Stimulated activated naive B cell treated with anti-CD40 and anti-IgM and Interleukin-4, amounts not matched to agents 10 μg/mL and 1 μg/mL and 100 μg/mL, for 72 hours (primary cell): ENCODE data around the gene TUBE1.
"Not testable (repeated sequence)": the region's sequence is repeated elsewhere in the genome, so short reads cannot be mapped to it uniquely, and the experiment has no call there.

Experiments
- ATAC-seq, 2 donors: fragments of 150-1000 bp; cut with Tn5 transposase; replicated peaks; 2 replicates each; pipeline ENCODE4 v1.10.0; 2021; ENCODE audit warnings: moderate library complexity in 1 of 2
- DNase-seq: peaks from one replicate; pipeline ENCODE4 v3.0.0; 2021
- H3K27ac Mint-ChIP-seq: one replicate; pipeline ENCODE4 v1.8.0; 2022; ENCODE audit warnings: mild to moderate bottlenecking, mixed read lengths
- H3K27me3 Mint-ChIP-seq, 2 donors: one replicate each; pipeline ENCODE4 v1.8.0; 2022; ENCODE audit warnings: mixed read lengths in 2 of 2
- H3K36me3 Mint-ChIP-seq, 2 donors: one replicate each; pipeline ENCODE4 v1.8.0; 2022; ENCODE audit warnings: mixed read lengths in 2 of 2, mild to moderate bottlenecking in 1 of 2
- H3K4me1 Mint-ChIP-seq, 2 donors: one replicate each; pipeline ENCODE4 v1.8.0; 2022; ENCODE audit warnings: mixed read lengths in 2 of 2, mild to moderate bottlenecking in 1 of 2
- H3K4me3 Mint-ChIP-seq, 2 donors: one replicate each; pipeline ENCODE4 v1.8.0; 2022; ENCODE audit warnings: mild to moderate bottlenecking in 2 of 2, mixed read lengths in 2 of 2, moderate library complexity in 1 of 2
- H3K9me3 Mint-ChIP-seq, 2 donors: one replicate each; pipeline ENCODE4 v1.8.0; 2022; ENCODE audit warnings: mixed read lengths in 2 of 2, mild to moderate bottlenecking in 1 of 2

Gene TUBE1

DNA sequence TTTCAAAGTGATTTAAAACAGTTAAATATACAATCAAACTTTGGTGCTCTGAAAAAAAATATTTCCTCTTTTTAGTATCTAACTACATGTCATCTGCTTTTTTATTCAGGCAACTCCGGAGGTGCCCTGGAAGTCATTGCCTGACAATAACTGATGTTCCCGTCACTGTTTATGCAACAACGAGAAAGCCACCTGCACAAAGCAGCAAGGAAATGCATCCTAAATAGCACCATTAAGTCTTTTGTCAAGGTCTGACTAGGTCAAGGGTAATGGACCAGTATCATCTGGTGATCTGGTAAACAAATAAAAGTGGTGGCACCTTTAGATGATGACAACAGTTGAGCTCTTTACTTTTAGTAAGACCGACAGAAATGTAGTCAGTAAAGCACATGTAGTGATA lies 13.3 kb upstream of the TUBE1 start:
- Mint-ChIP-seq H3K36me3 (peaks cover 0 to 3% of the 10 kb centered on the region in 2 donors), H3K4me3 (no peak overlapping the region), H3K4me1 (no peaks in the 10 kb centered on the region), H3K27me3 (no peaks in the 10 kb centered on the region), H3K9me3 (peaks cover 3 to 5% of the 10 kb centered on the region in 2 donors), H3K27ac (no peak overlapping the region)
- ATAC-seq (no peak), DNase-seq (no peak)

- no peaks in the 10 kb centered on the region for H3K4me1 Mint-ChIP-seq
- no peaks in the 10 kb centered on the region for H3K36me3 Mint-ChIP-seq
- DNase-seq (no peak), ATAC-seq (no peak)
- no peak overlapping the region for H3K4me3 Mint-ChIP-seq
- H3K27me3 Mint-ChIP-seq, result no peaks in the 10 kb centered on the region
- no peaks in the 10 kb centered on the region for H3K9me3 Mint-ChIP-seq
- no peak overlapping the region for H3K27ac Mint-ChIP-seq
Measured at GRCh38 chr6:112096901-112097300, 9.6 kb upstream of the TUBE1 start.

- Mint-ChIP-seq H3K36me3 (peaks cover 6% of the 10 kb centered on the region in 2 donors), H3K27ac (no peak overlapping the region), H3K9me3 (no peaks in the 10 kb centered on the region), H3K4me1 (peaks cover 0 to 3% of the 10 kb centered on the region in 2 donors), H3K4me3 (no peak overlapping the region), H3K27me3 (peaks cover 0 to 8% of the 10 kb centered on the region in 2 donors)
- ATAC-seq (no peak), DNase-seq (no peak)
Measured at GRCh38 chr6:112087916-112088315, 634 bp upstream of the TUBE1 start.

GRCh38 chr6:112086744-112087135 lies 542 bp downstream of the TUBE1 start:
- Mint-ChIP-seq H3K9me3 (no peaks in the 10 kb centered on the region), H3K27me3 (peaks cover 0 to 7% of the 10 kb centered on the region in 2 donors), H3K4me3 (no peak overlapping the region), H3K4me1 (peaks cover 0 to 3% of the 10 kb centered on the region in 2 donors), H3K36me3 (peaks cover 6% of the 10 kb centered on the region in 2 donors), H3K27ac (no peak overlapping the region)
- ATAC-seq, result peak; percentile 38 to 41
- DNase-seq, result no peak

DNA sequence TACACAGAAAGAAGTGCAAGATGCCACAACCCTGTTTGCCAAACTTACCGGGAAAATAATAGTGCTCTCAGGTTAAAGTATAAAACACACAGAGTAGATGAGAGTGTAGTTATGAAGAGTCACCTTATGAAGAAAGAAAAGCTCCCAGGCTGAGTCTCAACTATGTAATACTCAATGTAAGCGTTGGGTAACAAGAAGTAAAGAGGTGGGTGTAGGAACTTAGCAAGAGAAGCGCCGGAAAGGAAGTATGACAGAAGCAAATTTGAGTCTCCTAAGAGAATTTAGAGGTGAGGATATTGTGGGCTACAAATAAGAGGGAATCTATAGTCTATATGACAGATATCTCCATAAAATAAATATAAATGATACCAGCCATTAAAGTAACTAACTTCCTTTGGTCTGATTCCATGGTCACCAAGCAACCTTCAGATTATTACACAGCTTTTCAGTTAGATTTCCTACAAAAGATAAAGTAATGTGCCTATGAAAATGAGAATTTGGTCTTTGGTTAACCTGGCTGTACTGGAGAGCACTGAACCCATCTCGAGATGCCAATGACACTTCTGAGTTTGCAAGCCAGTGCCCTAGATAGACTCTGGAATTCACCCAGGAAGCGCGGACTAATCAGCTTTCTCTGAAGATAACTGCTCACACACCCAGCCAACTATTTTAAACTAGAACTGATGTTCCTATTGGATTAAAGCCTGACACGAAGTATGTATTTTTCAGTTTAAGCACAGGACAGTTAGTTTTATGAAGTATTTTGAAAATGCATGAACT lies 1.8 kb downstream of the TUBE1 start:
- no peak for DNase-seq
- no peak for ATAC-seq
- no peak overlapping the region for H3K4me3 Mint-ChIP-seq

GRCh38 chr6:112081569-112081968 lies 5.7 kb downstream of the TUBE1 start:
- Mint-ChIP-seq H3K9me3 (no peaks in the 10 kb centered on the region), H3K4me1 (peaks cover 0 to 3% of the 10 kb centered on the region in 2 donors), H3K27me3 (no peaks in the 10 kb centered on the region), H3K4me3 (no peak overlapping the region), H3K27ac (no peak overlapping the region), H3K36me3 (peaks cover 8 to 10% of the 10 kb centered on the region in 2 donors)
- DNase-seq (no peak), ATAC-seq (no peak)

More for the DNA sequence above, 1.8 kb downstream of the TUBE1 start:
- no peak overlapping the region for H3K27ac Mint-ChIP-seq
- no peaks in the 10 kb centered on the region for H3K9me3 Mint-ChIP-seq
- peaks cover 0 to 3% of the 10 kb centered on the region in 2 donors for H3K4me1 Mint-ChIP-seq
- peaks cover 0 to 4% of the 10 kb centered on the region in 2 donors for H3K27me3 Mint-ChIP-seq
- H3K36me3 Mint-ChIP-seq, result peaks cover 6 to 10% of the 10 kb centered on the region in 2 donors

DNA sequence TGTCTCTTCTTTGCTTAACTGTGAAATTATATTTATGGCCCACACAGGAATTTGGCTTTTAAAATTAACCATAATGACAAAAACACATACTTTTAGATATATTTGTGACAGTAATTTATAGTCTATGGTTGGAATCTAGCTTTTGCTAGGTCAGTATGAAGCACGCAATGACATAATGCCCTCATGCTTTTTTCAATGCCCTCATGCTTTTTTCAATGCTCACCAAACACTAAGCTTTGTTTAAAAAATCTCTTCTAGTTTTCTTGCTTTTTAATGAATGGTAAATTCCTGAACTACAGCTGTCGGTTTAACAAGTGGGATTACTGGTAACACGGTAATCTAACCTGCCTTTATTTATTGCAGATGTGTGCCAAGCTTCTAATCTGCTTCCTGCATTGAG lies 20.7 kb downstream of the TUBE1 start:
- DNase-seq (no peak), ATAC-seq (no peak)
- Mint-ChIP-seq H3K4me3 (no peak overlapping the region), H3K36me3 (peaks cover under 1 to 5% of the 10 kb centered on the region in 2 donors), H3K27ac (no peak overlapping the region), H3K4me1 (no peaks in the 10 kb centered on the region), H3K27me3 (no peaks in the 10 kb centered on the region), H3K9me3 (no peaks in the 10 kb centered on the region)

DNA sequence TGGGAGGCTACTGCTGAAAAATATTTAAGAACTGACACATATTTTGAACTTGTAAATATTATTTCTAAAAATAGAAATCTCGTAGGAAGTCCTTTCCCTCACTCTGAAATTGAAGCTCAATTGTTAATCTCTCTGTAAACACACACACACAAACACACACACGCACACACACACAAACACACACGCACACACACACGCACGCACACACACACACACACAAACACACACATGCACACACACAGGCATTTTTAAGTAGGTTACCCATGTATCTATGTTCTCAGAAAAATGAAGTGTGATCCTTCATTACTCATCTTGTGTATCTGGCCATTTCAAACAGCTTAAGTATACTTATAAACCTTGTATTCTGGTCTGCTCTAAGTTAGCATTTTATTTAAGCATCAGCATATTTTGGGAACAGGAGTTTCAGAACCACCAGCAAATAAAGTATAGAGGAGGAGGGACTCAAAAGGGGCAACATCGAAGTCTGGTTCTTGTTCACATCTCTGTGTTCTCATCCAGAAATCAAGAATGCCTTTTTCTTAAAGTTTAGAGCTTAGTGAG lies 21.8 kb downstream of the TUBE1 start:
- Mint-ChIP-seq H3K36me3 (peaks cover 0 to 5% of the 10 kb centered on the region in 2 donors), H3K27ac (no peak overlapping the region), H3K27me3 (no peaks in the 10 kb centered on the region), H3K4me3 (no peak overlapping the region), H3K4me1 (no peaks in the 10 kb centered on the region), H3K9me3 (no peaks in the 10 kb centered on the region)
- DNase-seq, result no peak
- no peak for ATAC-seq

DNA sequence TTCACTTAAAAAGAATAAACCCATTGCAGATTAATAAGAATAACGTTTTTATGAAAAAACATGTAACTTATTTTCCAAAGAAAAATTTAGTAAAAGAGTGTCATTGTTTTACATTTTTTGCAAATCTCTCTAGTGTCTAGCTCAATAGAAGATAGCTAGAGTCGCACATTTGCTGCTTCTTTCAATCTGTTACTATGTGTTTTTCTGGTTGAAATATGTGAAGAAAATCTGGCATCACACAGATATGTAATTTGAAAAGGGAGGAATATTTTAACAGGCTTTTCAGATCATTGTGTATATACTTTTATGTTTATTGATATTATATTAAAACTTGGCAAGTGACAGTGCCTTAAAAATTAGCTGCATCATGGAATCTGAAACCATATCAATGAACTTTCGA lies 24.3 kb downstream of the TUBE1 start:
- no peaks in the 10 kb centered on the region for H3K4me1 Mint-ChIP-seq
- H3K27me3 Mint-ChIP-seq, result no peaks in the 10 kb centered on the region
- H3K9me3 Mint-ChIP-seq, result no peaks in the 10 kb centered on the region
- DNase-seq (no peak), ATAC-seq (no peak)
- peaks cover 0 to 2% of the 10 kb centered on the region in 2 donors for H3K36me3 Mint-ChIP-seq
- no peak overlapping the region for H3K27ac Mint-ChIP-seq
- no peak overlapping the region for H3K4me3 Mint-ChIP-seq

- Mint-ChIP-seq H3K36me3 (no peaks in the 10 kb centered on the region), H3K9me3 (no peaks in the 10 kb centered on the region), H3K27ac (no peak overlapping the region), H3K4me3 (no peak overlapping the region), H3K27me3 (no peaks in the 10 kb centered on the region), H3K4me1 (no peaks in the 10 kb centered on the region)
- no peak for DNase-seq
- no peak for ATAC-seq
Measured at GRCh38 chr6:112061605-112062004, 25.7 kb downstream of the TUBE1 start.

- Mint-ChIP-seq H3K27ac (no peak overlapping the region), H3K9me3 (no peaks in the 10 kb centered on the region), H3K4me3 (no peak overlapping the region), H3K4me1 (no peaks in the 10 kb centered on the region), H3K36me3 (no peaks in the 10 kb centered on the region), H3K27me3 (peaks cover 0 to 5% of the 10 kb centered on the region in 2 donors)
- ATAC-seq (no peak), DNase-seq (no peak)
Measured at GRCh38 chr6:112058243-112059032, 28.8 kb downstream of the TUBE1 start.

GRCh38 chr6:112054555-112055190 lies 32.6 kb downstream of the TUBE1 start:
- Mint-ChIP-seq H3K4me3 (no peak overlapping the region), H3K27ac (no peak overlapping the region), H3K9me3 (no peaks in the 10 kb centered on the region), H3K36me3 (no peaks in the 10 kb centered on the region), H3K27me3 (peaks cover 0 to 5% of the 10 kb centered on the region in 2 donors), H3K4me1 (no peaks in the 10 kb centered on the region)
- DNase-seq (no peak), ATAC-seq (no peak)

GRCh38 chr6:112054001-112054400 lies 33.3 kb downstream of the TUBE1 start, which contains the start of gene CCN6:
Gene CCN6 (plus strand): TSS chr6:112054104. CDS start chr6:112054358, 254 bp downstream.
- H3K9me3 Mint-ChIP-seq, result no peaks in the 10 kb centered on the region
- H3K4me1 Mint-ChIP-seq, result no peaks in the 10 kb centered on the region
- no peak within 1 kb of the TSS for H3K4me3 Mint-ChIP-seq
- ATAC-seq (no peak), DNase-seq (no peak)
- H3K27ac Mint-ChIP-seq, result no peak within 1 kb of the TSS
- no peaks in the 10 kb centered on the region for H3K36me3 Mint-ChIP-seq
- H3K27me3 Mint-ChIP-seq, result peaks cover 0 to 5% of the 10 kb centered on the region in 2 donors

- not testable (repeated sequence) for DNase-seq, H3K4me3 Mint-ChIP-seq, ATAC-seq, H3K9me3 Mint-ChIP-seq, H3K4me1 Mint-ChIP-seq, H3K36me3 Mint-ChIP-seq, H3K27ac Mint-ChIP-seq, H3K27me3 Mint-ChIP-seq
Measured at GRCh38 chr6:112051251-112051740, 36.0 kb downstream of the TUBE1 start.
